Tibial nerve (tissue), 4 donors: Measurements from ENCODE around the gene STX8.

Experiments
- CTCF ChIP-seq, 5 experiments: fragments of 200-600 bp in 3 of 5; fragments of 450-650 bp in 2 of 5; sonication (generic) in 3 of 5; IDR thresholded peaks; one replicate each; pipeline ENCODE4 v1.5.1; 2016 to 2019; ENCODE audit warnings: antibody characterized with exemption in 5 of 5, mild to moderate bottlenecking in 3 of 5, moderate library complexity in 2 of 5
- EP300 ChIP-seq, 2 donors: sonication (generic); formaldehyde crosslinking; IDR thresholded peaks; one replicate each; pipeline ENCODE4 v1.6.1; 2017; ENCODE audit warnings: antibody characterized with exemption in 2 of 2, mild to moderate bottlenecking in 1 of 2
- POLR2A ChIP-seq, 2 donors: fragments of 450-650 bp; IDR thresholded peaks; one replicate each; pipeline ENCODE4 v1.6.1; 2017; ENCODE audit warnings: antibody characterized with exemption in 2 of 2, mild to moderate bottlenecking in 2 of 2, moderate library complexity in 2 of 2

- TF ChIP-seq CTCF (IDR thresholded peaks at IDR 0.05) (no peak), POLR2A (IDR thresholded peaks at IDR 0.05) (no peak), EP300 (IDR thresholded peaks at IDR 0.05) (no peak)
Measured at GRCh38 chr17:9451934-9452333, 123.7 kb downstream of the STX8 start.
